Caco-2 (cell line): Measurements from ENCODE around the gene P4HTM. TPM values are rescaled to one million over a fixed set of nuclear protein-coding genes. Genes with fewer than 3 reads are reported as not detected.

Experiments used
- BruUV-seq: library from RNA; stranded (reverse); fragments of 400-500 nt; replicated peaks from 2 replicates; lab custom pipeline; 2021; lab: Mats Ljungman, UMichigan
- CTCF ChIA-PET: fragments of 300-600 bp; sonication (Branson Sonifier 250); formaldehyde crosslinking; loops from one replicate; lab custom pipeline; 2022; ENCODE audit warnings: antibody characterized with exemption; lab: Charles Lee
- POLR2A ChIA-PET: fragments of 300-600 bp; sonication (Branson Sonifier 250); formaldehyde crosslinking; loops from one replicate; lab custom pipeline; 2022; ENCODE audit warnings: antibody characterized with exemption; lab: Charles Lee
- DNase-seq, 2 experiments: peaks; one replicate each; pipeline versions ENCODE4 v3.0.0 to v3.0.0-alpha.2; 2020 to 2022
- H3K27me3 ChIP-seq: replicated peaks from 2 replicates; pipeline ENCODE4 v1.6.0; 2011; ENCODE audit warnings: low read length; ENCODE audit not compliant: control insufficient read depth, insufficient read depth
- H3K36me3 ChIP-seq: 2 replicates; pipeline ENCODE4 v1.5.1; 2011; ENCODE audit warnings: low read length; ENCODE audit not compliant: control insufficient read depth, insufficient read depth
- H3K4me1 ChIP-seq: fragments of 250-450 bp; sonication (Bioruptor Pico); 2 replicates; pipeline ENCODE4 v1.5.1; 2020; ENCODE audit warnings: mild to moderate bottlenecking
- H3K4me3 ChIP-seq: 2 replicates; pipeline ENCODE4 v1.5.1; 2011; ENCODE audit warnings: low read depth, mild to moderate bottlenecking, control low read depth, low read length
- H3K9me3 ChIP-seq: fragments of 250-450 bp; sonication (Bioruptor Pico); 2 replicates; pipeline ENCODE4 v1.5.1; 2020; ENCODE audit warnings: mild to moderate bottlenecking, moderate library complexity
- H3K27ac Mint-ChIP-seq: one replicate; pipeline ENCODE4 v1.8.0; 2022; ENCODE audit warnings: mixed read lengths; ENCODE audit not compliant: unreplicated experiment
- H3K27me3 Mint-ChIP-seq: one replicate; pipeline ENCODE4 v1.8.0; 2022; ENCODE audit warnings: mixed read lengths; ENCODE audit not compliant: insufficient read depth, unreplicated experiment
- H3K36me3 Mint-ChIP-seq: one replicate; pipeline ENCODE4 v1.8.0; 2022; ENCODE audit warnings: mild to moderate bottlenecking, mixed read lengths; ENCODE audit not compliant: insufficient read depth, unreplicated experiment
- H3K4me1 Mint-ChIP-seq: one replicate; pipeline ENCODE4 v1.8.0; 2022; ENCODE audit warnings: low read depth, mixed read lengths; ENCODE audit not compliant: unreplicated experiment
- H3K4me3 Mint-ChIP-seq: one replicate; pipeline ENCODE4 v1.8.0; 2022; ENCODE audit warnings: mild to moderate bottlenecking, moderate library complexity, mixed read lengths; ENCODE audit not compliant: unreplicated experiment
- H3K9me3 Mint-ChIP-seq: one replicate; pipeline ENCODE4 v1.8.0; 2022; ENCODE audit warnings: mixed read lengths; ENCODE audit not compliant: unreplicated experiment
- intact Hi-C: fragments of 100-400 bp; cut with micrococcal nuclease; formaldehyde crosslinking; loops from one replicate; pipeline ENCODE4 v1.10.0; 2022; ENCODE audit not compliant: unreplicated experiment
- total RNA-seq: library from RNA; stranded (reverse); gene quantifications from 2 replicates; pipeline ENCODE4 v1.2.3, GENCODE V29; 2022
- TF ChIP-seq, protein P1 (sequence below), 2 experiments: fragments of 200-600 bp in 1 of 2; IDR thresholded peaks; 1 replicate in 1 of 2; 2 replicates in 1 of 2; pipeline versions ENCODE4 v1.5.1 to v1.8.0; 2011 to 2022; ENCODE audit warnings: antibody characterized with exemption in 1 of 2, control low read depth in 1 of 2, inconsistent platforms in 1 of 2, low read depth in 1 of 2, low read length in 1 of 2, mild to moderate bottlenecking in 1 of 2, moderate library complexity in 1 of 2; ENCODE audit not compliant: insufficient read depth in 1 of 2, severe bottlenecking in 1 of 2, unreplicated experiment in 1 of 2

Gene P4HTM
- total RNA-seq, 1 experiment from 2014 or later, result 24.4 TPM

DNA sequence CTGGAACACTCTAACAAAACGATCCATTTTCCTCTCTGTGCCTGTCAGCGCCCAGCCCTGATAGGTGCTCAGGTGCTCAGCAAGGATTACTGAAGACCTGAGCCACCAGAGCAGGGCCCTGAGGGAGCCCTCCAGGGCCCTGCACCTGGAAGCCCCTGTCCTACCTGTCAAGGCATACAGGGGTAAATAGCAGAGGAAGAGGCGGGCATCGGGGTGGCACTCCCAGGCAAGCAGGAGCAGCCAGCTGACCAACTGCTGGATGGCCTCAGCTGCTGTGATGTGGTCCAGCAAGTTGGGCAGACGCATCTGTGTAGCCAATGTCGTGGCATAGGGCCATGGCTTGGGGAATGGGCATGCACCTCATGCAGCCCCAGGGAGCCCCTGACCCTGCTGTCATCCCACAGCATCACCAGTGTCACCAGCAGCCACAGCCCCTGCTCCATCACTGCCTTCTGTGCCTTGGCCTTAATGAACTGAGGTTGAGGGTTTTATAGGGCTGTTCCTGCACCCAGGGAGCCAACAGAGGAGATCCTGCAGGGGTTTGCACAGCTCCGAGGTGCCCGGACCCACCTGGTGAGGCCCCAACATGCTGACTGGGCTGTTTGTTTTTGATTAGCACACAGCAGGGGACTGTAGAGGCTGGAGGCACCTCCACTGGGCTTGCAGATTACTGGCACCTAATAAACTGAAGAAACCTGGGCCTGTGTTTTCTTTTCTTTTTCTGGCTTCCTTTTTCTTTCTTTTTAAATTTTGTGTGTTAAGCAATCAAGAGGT, 9.2 kb downstream of the P4HTM start:
- no peak overlapping the region for H3K4me3 ChIP-seq
- H3K4me3 Mint-ChIP-seq, result no peak overlapping the region
- H3K36me3 ChIP-seq, result peaks cover 2% of the 10 kb centered on the region; the same call in 1 of the 2 replicates
- intact Hi-C loops, result no loop called here
- no TSS peak for BruUV-seq
- H3K9me3 ChIP-seq, result no peaks in the 10 kb centered on the region
- no peaks in the 10 kb centered on the region for H3K27me3 Mint-ChIP-seq
- H3K4me1 ChIP-seq, result peaks cover 5% of the 10 kb centered on the region
- TF ChIP-seq, protein P1, sequence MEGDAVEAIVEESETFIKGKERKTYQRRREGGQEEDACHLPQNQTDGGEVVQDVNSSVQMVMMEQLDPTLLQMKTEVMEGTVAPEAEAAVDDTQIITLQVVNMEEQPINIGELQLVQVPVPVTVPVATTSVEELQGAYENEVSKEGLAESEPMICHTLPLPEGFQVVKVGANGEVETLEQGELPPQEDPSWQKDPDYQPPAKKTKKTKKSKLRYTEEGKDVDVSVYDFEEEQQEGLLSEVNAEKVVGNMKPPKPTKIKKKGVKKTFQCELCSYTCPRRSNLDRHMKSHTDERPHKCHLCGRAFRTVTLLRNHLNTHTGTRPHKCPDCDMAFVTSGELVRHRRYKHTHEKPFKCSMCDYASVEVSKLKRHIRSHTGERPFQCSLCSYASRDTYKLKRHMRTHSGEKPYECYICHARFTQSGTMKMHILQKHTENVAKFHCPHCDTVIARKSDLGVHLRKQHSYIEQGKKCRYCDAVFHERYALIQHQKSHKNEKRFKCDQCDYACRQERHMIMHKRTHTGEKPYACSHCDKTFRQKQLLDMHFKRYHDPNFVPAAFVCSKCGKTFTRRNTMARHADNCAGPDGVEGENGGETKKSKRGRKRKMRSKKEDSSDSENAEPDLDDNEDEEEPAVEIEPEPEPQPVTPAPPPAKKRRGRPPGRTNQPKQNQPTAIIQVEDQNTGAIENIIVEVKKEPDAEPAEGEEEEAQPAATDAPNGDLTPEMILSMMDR (IDR thresholded peaks at IDR 0.05; ENCODE audit: insufficient read depth in 1 of 2, low read depth in 1 of 2, low read length in 1 of 2, severe bottlenecking in 1 of 2, unreplicated experiment in 1 of 2), result no peak
- no peak for DNase-seq
- peaks cover 17% of the 10 kb centered on the region for H3K36me3 Mint-ChIP-seq
- no peaks in the 10 kb centered on the region for H3K9me3 Mint-ChIP-seq
- no peak overlapping the region for H3K27ac Mint-ChIP-seq
- ChIA-PET POLR2A (no interaction called here), CTCF (no interaction called here)
- H3K4me1 Mint-ChIP-seq, result no peaks in the 10 kb centered on the region
- H3K27me3 ChIP-seq, result no peaks in the 10 kb centered on the region

DNA sequence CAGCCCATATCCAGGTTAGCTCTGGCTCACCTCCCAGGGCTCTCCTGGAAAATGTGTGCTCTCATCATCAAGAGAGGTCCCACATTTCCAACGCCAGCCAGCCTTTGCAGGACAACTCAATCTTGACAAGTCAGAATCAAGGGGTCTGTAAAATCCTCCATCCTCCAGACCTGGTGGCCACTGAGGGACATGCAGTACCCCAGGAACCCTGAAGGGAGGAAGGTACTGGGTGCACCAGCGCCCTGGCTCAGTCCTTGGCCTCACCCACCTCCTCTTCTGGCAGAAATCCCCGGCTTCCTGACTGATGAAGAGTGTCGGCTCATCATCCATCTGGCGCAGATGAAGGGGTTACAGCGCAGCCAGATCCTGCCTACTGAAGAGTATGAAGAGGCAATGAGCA, 11.1 kb downstream of the P4HTM start:
- Histone ChIP-seq H3K4me1 (peaks cover 17% of the 10 kb centered on the region), H3K9me3 (no peaks in the 10 kb centered on the region), H3K4me3 (no peak overlapping the region), H3K27me3 (no peaks in the 10 kb centered on the region), H3K36me3 (peaks cover 2% of the 10 kb centered on the region; the same call in 1 of the 2 replicates)
- Mint-ChIP-seq H3K4me3 (no peak overlapping the region), H3K9me3 (no peaks in the 10 kb centered on the region), H3K4me1 (no peaks in the 10 kb centered on the region), H3K27ac (no peak overlapping the region), H3K27me3 (no peaks in the 10 kb centered on the region), H3K36me3 (peaks cover 17% of the 10 kb centered on the region)
- DNase-seq, result no peak
- TF ChIP-seq, protein P1 (IDR thresholded peaks at IDR 0.05; ENCODE audit: insufficient read depth in 1 of 2, low read depth in 1 of 2, low read length in 1 of 2, severe bottlenecking in 1 of 2, unreplicated experiment in 1 of 2), result peak in 1 of 2 experiments; percentile 2
- POLR2A ChIA-PET, result no interaction called here
- no TSS peak for BruUV-seq
- intact Hi-C loops, result no loop called here
- CTCF ChIA-PET, result no interaction called here

DNA sequence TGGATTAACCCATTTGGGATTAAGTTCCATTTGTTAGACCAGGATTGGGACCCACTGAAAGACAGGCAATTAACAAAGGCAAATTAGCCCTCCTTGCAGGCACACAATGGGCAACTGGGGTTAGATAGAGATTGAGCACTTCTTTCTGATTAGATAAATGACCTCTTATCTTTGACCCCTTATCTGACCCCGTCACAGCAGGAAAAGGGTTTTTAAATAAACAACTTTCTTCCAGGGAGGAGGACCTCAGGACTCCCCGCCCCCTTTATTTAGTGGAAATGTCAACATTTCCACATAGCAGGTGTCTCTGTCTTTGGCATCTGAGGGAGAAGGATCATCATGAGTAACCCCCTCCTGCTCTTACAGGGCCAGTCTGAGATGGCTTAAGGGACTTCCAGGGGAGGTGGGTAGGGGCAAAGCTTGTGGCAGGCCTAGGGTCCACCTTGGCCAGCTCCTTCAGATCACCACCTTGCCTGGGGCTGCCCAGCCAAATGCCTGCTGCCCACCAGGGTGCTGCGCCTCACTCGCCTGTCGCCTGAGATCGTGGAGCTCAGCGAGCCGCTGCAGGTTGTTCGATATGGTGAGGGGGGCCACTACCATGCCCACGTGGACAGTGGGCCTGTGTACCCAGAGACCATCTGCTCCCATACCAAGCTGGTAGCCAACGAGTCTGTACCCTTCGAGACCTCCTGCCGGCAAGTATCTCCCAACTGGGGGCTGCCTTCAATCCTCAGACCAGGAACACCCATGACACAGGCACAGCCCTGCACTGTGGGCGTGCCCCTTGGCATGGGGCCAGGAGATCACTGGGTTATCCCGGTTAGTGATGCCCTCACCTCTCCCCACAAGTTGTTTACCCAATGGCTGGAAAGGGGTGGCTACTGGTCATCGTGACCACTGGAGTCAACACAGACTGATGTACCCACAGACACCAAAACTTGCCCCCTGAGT, 14.6 kb downstream of the P4HTM start:
- TF ChIP-seq, protein P1 (IDR thresholded peaks at IDR 0.05; ENCODE audit: insufficient read depth in 1 of 2, low read depth in 1 of 2, low read length in 1 of 2, severe bottlenecking in 1 of 2, unreplicated experiment in 1 of 2), result no peak
- peaks cover 26% of the 10 kb centered on the region for H3K4me1 ChIP-seq
- no peak overlapping the region for H3K27ac Mint-ChIP-seq
- no peaks in the 10 kb centered on the region for H3K27me3 Mint-ChIP-seq
- H3K4me3 ChIP-seq, result no peak overlapping the region
- CTCF ChIA-PET, result interaction anchor here (1.5 kb wide), 1 partner anchor 17 kb away, joined by 7 read pairs; no protein-coding TSS in a partner anchor
- no peaks in the 10 kb centered on the region for H3K9me3 Mint-ChIP-seq
- H3K4me1 Mint-ChIP-seq, result peaks cover 13% of the 10 kb centered on the region
- no peaks in the 10 kb centered on the region for H3K9me3 ChIP-seq
- H3K36me3 ChIP-seq, result no peaks in the 10 kb centered on the region; the same call in 1 of the 2 replicates
- peaks cover 50% of the 10 kb centered on the region for H3K36me3 Mint-ChIP-seq
- H3K4me3 Mint-ChIP-seq, result no peak overlapping the region
- BruUV-seq, result no TSS peak
- no peak for DNase-seq
- POLR2A ChIA-PET, result interaction anchor here (0.6 kb wide), 1 partner anchor 288 kb away, joined by 3 read pairs; no protein-coding TSS in a partner anchor
- intact Hi-C loops, result no loop called here
- H3K27me3 ChIP-seq, result no peaks in the 10 kb centered on the region
